Heart left ventricle (tissue), 13 donors: ENCODE results near the gene ACMSD.
"Not testable (repeated sequence)": the region's sequence is repeated elsewhere in the genome, so short reads cannot be mapped to it uniquely, and the experiment has no call there.

Experiments
- POLR2A ChIP-seq, 2 donors: fragments of 450-650 bp; IDR thresholded peaks; one replicate each; pipeline ENCODE4 v1.6.1; 2017; ENCODE audit warnings: antibody characterized with exemption in 2 of 2, mild to moderate bottlenecking in 2 of 2, moderate library complexity in 2 of 2
- TF ChIP-seq, protein P1 (sequence below), 12 donors: fragments of 200-600 bp; sonication (generic) in 4 of 12; IDR thresholded peaks; one replicate each; pipeline versions ENCODE4 v1.5.0 to v1.8.0; 2018 to 2022; ENCODE audit warnings: antibody characterized with exemption in 12 of 12, mild to moderate bottlenecking in 5 of 12
- donor health status: ischemic (EF 13 %, LVEDD 7.1; RV severe dilation, severe dysfunction).
- donor health status: DM: no; HTN: yes; CAD: no.
- donor health status: DM: no; HTN: no; CAD: no.
- donor health status: ischemic (EF 25% LVEDD 6.9; RV normal size, moderate dysfunction).
- donor health status: ischemic (EF 25% LVEDD 5.7; RV mildly dilated, moderate dysfunction).
- donor health status: ischemic (EF 35%, LVEDD 5.7; RV mildly dilated, moderate dysfunction).
- donor health status: nonischemic (EF 11% LVEDD 7.7; RV severe dilation, severe dysfunction).
- donor health status: DM: yes; HTN: yes; CAD: no.
- donor health status: PGD.
- donor health status: ischemic (EF 29% LVEDD 5.4; RV normal size, mild dysfunction).
- donor health status: nonischemic (EF 23%, LVEDD 6.1; RV moderate dilation, normal function).

GRCh38 chr2:134847582-134847981, 9.2 kb downstream of the ACMSD start:
- TF ChIP-seq, protein P1, sequence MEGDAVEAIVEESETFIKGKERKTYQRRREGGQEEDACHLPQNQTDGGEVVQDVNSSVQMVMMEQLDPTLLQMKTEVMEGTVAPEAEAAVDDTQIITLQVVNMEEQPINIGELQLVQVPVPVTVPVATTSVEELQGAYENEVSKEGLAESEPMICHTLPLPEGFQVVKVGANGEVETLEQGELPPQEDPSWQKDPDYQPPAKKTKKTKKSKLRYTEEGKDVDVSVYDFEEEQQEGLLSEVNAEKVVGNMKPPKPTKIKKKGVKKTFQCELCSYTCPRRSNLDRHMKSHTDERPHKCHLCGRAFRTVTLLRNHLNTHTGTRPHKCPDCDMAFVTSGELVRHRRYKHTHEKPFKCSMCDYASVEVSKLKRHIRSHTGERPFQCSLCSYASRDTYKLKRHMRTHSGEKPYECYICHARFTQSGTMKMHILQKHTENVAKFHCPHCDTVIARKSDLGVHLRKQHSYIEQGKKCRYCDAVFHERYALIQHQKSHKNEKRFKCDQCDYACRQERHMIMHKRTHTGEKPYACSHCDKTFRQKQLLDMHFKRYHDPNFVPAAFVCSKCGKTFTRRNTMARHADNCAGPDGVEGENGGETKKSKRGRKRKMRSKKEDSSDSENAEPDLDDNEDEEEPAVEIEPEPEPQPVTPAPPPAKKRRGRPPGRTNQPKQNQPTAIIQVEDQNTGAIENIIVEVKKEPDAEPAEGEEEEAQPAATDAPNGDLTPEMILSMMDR (IDR thresholded peaks at IDR 0.05): not testable (repeated sequence)
- TF ChIP-seq POLR2A (IDR thresholded peaks at IDR 0.05): not testable (repeated sequence)
